ENCODE results near the gene C17orf78. TPM values are rescaled to one million over a fixed set of nuclear protein-coding genes. Genes with fewer than 3 reads are reported as not detected.

C17orf78 gene
- total RNA-seq, 6 donors from 2014 or later, result not detected

DNA sequence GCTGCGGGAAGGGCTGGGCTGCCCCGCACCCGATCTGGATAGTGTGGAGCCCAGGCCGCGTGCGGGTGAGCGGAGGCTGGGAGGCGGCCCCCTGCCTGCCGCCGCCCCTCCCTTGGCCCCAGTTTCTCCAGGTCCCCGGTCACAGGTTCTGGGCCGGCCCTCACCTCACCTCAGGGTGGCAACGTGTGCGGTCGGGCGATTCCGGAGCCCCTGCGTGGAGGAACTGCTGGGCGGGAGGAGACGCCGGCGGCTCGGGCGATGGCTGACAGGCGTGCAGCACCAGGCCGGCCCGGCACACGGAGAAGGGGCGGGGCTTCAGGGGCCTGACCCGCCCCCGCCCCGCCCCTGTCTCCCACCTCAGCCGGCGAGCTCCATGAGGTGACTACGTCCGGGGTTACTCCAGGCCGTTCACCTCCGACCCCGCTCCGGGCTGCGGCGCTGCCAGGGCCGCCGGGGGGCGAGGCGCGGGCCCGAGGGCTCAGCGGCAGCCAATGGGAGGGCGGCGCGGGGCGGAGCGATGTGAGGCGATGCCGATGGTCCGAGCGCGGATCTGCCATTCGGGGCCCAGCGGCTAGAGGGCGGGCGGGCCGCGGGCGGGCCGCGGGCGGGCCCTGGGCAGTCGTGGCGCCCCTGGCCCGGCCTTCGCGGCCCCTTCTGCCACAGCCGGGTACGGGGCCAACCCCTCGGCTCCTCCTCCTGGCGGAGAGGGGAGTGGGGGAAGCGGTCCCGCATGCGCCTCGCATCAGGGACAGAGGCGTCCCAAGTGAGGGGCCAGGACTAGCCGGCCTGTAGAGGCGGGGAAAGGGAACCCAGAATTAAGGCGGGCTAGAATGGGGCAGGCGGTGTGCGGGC is 16.7 kb upstream of the C17orf78 start:
- peak; percentile 96 to 97 for ATAC-seq (ENCODE audit: low FRiP score in 2 of 2)
- Histone ChIP-seq H3K4me3 (peak overlapping the region; percentile 70 to 98 (median 98)), H3K36me3 (no peaks in the 10 kb centered on the region), H3K27me3 (no peaks in the 10 kb centered on the region), H3K9me3 (no peaks in the 10 kb centered on the region), H3K27ac (peak overlapping the region; percentile 82 to 92 (median 84)), H3K4me1 (peaks cover 7 to 42% (median 22%) of the 10 kb centered on the region in 4 donors)
- 0 to 1% methylated on average over 14 to 22 of the region's 88 CpGs for WGBS, 2 donors
- TF ChIP-seq POLR2A (IDR thresholded peaks at IDR 0.05), result peak in 3 of 4 donors; percentile 51 to 80 (median 57)
- TF ChIP-seq EP300 (IDR thresholded peaks at IDR 0.05), result no peak
- TF ChIP-seq POLR2AphosphoS5 (IDR thresholded peaks at IDR 0.05), result peak in 1 of 2 donors; percentile 68
- TF ChIP-seq, protein P1, sequence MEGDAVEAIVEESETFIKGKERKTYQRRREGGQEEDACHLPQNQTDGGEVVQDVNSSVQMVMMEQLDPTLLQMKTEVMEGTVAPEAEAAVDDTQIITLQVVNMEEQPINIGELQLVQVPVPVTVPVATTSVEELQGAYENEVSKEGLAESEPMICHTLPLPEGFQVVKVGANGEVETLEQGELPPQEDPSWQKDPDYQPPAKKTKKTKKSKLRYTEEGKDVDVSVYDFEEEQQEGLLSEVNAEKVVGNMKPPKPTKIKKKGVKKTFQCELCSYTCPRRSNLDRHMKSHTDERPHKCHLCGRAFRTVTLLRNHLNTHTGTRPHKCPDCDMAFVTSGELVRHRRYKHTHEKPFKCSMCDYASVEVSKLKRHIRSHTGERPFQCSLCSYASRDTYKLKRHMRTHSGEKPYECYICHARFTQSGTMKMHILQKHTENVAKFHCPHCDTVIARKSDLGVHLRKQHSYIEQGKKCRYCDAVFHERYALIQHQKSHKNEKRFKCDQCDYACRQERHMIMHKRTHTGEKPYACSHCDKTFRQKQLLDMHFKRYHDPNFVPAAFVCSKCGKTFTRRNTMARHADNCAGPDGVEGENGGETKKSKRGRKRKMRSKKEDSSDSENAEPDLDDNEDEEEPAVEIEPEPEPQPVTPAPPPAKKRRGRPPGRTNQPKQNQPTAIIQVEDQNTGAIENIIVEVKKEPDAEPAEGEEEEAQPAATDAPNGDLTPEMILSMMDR (IDR thresholded peaks at IDR 0.05), result peak; percentile 42 to 83 (median 74)
- DNase-seq, result peak; percentile 98 to 99

DNA sequence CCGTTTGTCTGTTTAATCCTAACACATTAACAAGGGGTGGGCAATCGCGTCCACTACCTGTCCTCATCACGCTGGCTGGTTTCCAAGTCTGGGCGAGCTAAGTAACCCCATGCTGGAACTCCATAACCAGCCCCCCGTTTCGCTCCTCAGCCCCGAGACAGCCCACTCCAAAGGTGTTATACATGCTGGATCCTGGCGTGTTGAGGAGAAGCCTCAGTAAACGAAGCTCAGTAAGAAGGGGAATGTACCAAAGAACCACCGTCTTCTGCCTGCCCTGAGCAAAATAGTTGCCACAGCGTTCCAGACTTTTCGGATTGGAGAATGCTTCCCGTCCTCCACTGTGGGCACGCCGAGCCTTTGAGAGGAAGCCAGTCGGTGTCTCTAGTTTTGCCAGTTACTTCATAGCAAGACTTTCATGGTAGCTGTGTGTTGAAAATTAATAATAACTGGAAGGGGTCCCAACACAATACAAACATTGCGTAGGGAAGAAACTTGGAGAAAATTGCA is 16.1 kb upstream of the C17orf78 start:
- Histone ChIP-seq H3K27me3 (no peaks in the 10 kb centered on the region), H3K4me3 (peak overlapping the region; percentile 24 to 98 (median 98)), H3K27ac (peak overlapping the region; percentile 82 to 92 (median 84)), H3K4me1 (peaks cover 7 to 42% (median 22%) of the 10 kb centered on the region in 4 donors), H3K36me3 (no peaks in the 10 kb centered on the region), H3K9me3 (no peaks in the 10 kb centered on the region)
- TF ChIP-seq, protein P1 (IDR thresholded peaks at IDR 0.05), result no peak
- TF ChIP-seq POLR2AphosphoS5 (IDR thresholded peaks at IDR 0.05) (no peak), EP300 (IDR thresholded peaks at IDR 0.05) (no peak), POLR2A (IDR thresholded peaks at IDR 0.05) (no peak)
- 7 to 17% methylated on average over 13 to 16 of the region's 18 CpGs for WGBS, 2 donors
- DNase-seq (peak in 1 of 2 donors; percentile 30), ATAC-seq (ENCODE audit: low FRiP score in 2 of 2) (no peak)

DNA sequence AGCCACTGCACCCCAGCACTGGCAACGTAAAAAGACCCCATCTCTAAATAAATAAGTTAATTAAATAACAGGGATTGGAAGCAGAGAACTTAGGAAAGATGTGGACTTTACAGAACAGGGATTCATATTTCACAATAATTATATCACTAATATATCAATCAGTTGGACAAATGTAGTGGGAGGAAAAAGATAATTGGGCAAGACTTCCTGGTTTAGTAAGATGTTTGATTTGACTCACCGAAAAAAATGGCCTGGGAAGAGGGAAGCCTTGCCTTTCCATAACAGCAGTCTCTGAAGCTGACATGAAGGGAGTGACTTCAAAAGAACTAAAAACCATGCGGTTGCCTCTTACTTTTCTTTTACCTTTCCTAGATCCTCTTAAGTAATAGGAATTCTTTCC is 15.2 kb upstream of the C17orf78 start:
- Histone ChIP-seq H3K36me3 (no peaks in the 10 kb centered on the region), H3K27me3 (no peaks in the 10 kb centered on the region), H3K9me3 (no peaks in the 10 kb centered on the region), H3K4me1 (peaks cover 7 to 38% (median 22%) of the 10 kb centered on the region in 4 donors), H3K4me3 (no peak overlapping the region), H3K27ac (peak overlapping the region in 3 of 4 donors; percentile 84 to 92 (median 85))
- ATAC-seq (ENCODE audit: low FRiP score in 2 of 2), result no peak
- TF ChIP-seq POLR2A (IDR thresholded peaks at IDR 0.05), result no peak
- TF ChIP-seq EP300 (IDR thresholded peaks at IDR 0.05), result no peak
- TF ChIP-seq POLR2AphosphoS5 (IDR thresholded peaks at IDR 0.05), result no peak
- TF ChIP-seq, protein P1 (IDR thresholded peaks at IDR 0.05), result no peak
- no peak for DNase-seq
- WGBS, 2 donors, result 60 to 71% methylated on average over 3 of the region's 3 CpGs

DNA sequence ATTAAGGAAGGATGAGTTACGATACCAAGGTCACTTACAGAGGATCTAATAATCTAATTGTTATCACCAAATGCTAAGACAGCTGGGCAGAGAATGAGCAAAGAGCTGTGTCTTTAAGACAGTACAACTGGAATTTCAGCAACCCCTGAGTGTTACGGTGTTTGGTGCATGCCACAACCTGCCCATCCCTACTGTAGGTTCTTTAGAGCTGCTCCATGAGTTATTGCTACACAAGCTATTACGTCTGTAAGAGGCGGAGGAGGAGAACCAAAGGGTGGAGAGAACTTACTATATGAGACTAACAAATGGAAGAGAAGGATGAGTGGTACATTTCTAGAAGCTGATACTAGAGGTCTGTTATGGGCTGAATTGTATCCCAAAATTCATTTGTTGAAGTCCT is 14.2 kb upstream of the C17orf78 start:
- DNase-seq (peak in 1 of 2 donors; percentile 29), ATAC-seq (ENCODE audit: low FRiP score in 2 of 2) (no peak)
- TF ChIP-seq POLR2A (IDR thresholded peaks at IDR 0.05) (no peak), EP300 (IDR thresholded peaks at IDR 0.05) (no peak), POLR2AphosphoS5 (IDR thresholded peaks at IDR 0.05) (no peak)
- TF ChIP-seq, protein P1 (IDR thresholded peaks at IDR 0.05), result no peak
- H3K9me3 ChIP-seq, result no peaks in the 10 kb centered on the region
- WGBS, 2 donors, result 74 to 84% methylated on average over 4 of the region's 4 CpGs
- no peak overlapping the region for H3K4me3 ChIP-seq
- peak overlapping the region in 1 of 4 donors; percentile 2 for H3K27ac ChIP-seq
- no peaks in the 10 kb centered on the region for H3K36me3 ChIP-seq
- H3K27me3 ChIP-seq, result no peaks in the 10 kb centered on the region
- H3K4me1 ChIP-seq, result peaks cover 7 to 35% (median 20%) of the 10 kb centered on the region in 4 donors
